Panc1 (cell line): Measurements from ENCODE around the gene PDCL2.

Experiments used
- POLR2AphosphoS5 ChIP-seq: IDR thresholded peaks from 2 replicates; pipeline ENCODE4 v1.6.1; 2012; ENCODE audit warnings: mild to moderate bottlenecking, low read depth, low read length, moderate library complexity
- SIN3A ChIP-seq: IDR thresholded peaks from 2 replicates; pipeline ENCODE4 v1.6.1; 2012; ENCODE audit warnings: low read depth, mild to moderate bottlenecking, low read length, moderate library complexity, borderline replicate concordance; ENCODE audit not compliant: insufficient read depth
- TF ChIP-seq, protein P1 (sequence below): fragments of 450-650 bp; IDR thresholded peaks from 2 replicates; pipeline ENCODE4 v1.5.1; 2017; ENCODE audit warnings: mild to moderate bottlenecking

DNA sequence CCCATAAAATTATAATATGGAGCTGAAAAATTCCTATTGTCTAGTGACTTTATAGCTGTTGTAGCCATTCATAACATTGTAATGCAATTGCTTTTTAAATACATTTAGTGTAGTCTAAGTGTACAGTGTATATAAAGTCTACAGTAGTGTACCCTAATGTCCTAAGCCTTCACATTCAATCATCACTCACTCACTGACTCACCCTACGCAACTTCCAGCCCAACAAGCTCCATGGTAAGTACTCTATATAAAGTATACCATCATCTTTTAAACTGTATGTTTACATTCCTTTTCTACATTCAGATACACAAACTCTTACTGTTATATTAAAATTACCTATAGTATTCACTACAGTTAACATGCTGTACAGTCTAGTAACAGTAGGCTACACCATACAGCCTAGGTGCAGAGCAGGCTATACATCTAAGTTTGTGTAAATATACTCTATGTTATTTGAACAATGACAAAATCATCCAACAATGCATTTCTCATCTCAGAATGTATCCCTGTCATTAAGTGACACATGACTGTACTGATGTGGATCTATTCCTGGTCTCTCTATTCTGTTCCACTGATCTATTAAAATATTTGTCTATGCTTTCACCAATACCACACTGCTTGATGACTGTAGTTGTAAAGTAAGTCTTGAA, 79.0 kb downstream of the PDCL2 start:
- TF ChIP-seq, protein P1, sequence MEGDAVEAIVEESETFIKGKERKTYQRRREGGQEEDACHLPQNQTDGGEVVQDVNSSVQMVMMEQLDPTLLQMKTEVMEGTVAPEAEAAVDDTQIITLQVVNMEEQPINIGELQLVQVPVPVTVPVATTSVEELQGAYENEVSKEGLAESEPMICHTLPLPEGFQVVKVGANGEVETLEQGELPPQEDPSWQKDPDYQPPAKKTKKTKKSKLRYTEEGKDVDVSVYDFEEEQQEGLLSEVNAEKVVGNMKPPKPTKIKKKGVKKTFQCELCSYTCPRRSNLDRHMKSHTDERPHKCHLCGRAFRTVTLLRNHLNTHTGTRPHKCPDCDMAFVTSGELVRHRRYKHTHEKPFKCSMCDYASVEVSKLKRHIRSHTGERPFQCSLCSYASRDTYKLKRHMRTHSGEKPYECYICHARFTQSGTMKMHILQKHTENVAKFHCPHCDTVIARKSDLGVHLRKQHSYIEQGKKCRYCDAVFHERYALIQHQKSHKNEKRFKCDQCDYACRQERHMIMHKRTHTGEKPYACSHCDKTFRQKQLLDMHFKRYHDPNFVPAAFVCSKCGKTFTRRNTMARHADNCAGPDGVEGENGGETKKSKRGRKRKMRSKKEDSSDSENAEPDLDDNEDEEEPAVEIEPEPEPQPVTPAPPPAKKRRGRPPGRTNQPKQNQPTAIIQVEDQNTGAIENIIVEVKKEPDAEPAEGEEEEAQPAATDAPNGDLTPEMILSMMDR, result no peak
- TF ChIP-seq SIN3A (no peak), POLR2AphosphoS5 (no peak)
